Activated CD4-positive, alpha-beta T cell treated with anti-CD3 and anti-CD28 coated beads for 48 hours (primary cell): ENCODE results near the gene PRKCG.
"Not testable (repeated sequence)": the region's sequence is repeated elsewhere in the genome, so short reads cannot be mapped to it uniquely, and the experiment has no call there.

Experiments used
- DNase-seq: peaks from one replicate; pipeline ENCODE4 v3.0.0-alpha.2; 2020

PRKCG gene

DNA sequence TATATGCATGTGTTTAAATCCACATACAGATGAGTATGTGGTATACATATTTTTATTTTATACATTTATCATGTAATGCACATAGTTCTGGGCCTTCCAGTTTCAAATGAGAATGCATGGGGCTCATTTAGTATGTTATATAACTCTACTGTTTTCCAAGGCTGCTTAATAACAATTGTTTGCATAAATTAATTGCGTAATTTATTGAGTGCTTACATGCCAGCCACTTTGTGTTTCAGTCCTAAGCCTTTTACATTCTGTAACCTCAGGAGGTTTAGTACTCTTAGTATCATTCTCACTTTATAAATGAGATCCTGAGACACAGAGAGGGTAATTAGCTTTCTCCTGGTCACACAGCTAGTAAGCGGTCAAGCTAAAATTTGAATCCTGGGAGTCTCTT, 64.0 kb downstream of the PRKCG start:
- DNase-seq: no peak

DNA sequence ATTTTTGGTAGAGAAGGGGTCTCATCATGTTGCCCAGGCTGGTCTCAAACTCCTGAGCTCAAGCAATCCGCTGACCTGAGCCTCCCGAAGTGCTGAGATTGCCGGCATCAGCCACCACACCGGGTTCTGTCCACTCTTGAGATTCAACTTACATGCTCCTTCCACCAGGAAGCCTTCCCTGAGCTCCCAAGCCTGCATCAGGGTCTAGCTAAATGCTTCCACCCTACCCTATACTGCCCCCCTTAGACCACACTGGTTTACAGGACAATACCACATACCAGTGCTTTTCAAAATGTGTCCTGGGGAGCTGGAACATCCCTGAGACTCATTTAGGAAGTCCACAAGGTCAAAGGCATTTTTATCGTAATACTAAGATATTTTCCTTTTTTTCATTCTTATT, 65.6 kb downstream of the PRKCG start:
- no peak for DNase-seq

GRCh38 chr19:53948611-53949010, 66.6 kb downstream of the PRKCG start:
- DNase-seq: not testable (repeated sequence)

DNA sequence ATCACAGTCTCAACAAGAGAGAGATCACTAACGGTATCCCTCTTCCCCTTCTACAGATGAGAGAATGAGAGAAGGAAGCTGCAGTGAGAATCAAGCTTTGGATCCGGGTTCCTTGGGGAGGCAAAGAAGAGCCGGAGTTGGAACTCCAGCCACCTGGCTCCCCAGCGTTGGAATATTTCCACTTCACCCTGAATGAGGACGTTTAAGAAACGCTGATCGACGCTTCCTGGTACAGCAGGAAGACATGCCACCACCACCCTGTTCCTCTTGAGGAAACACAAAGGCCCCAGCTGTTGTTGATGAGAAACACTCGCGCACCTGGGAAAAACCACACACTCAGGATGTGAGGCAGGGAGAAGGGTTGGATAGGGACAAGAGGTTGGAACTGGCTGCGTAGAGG, 69.4 kb downstream of the PRKCG start:
- no peak for DNase-seq

DNA sequence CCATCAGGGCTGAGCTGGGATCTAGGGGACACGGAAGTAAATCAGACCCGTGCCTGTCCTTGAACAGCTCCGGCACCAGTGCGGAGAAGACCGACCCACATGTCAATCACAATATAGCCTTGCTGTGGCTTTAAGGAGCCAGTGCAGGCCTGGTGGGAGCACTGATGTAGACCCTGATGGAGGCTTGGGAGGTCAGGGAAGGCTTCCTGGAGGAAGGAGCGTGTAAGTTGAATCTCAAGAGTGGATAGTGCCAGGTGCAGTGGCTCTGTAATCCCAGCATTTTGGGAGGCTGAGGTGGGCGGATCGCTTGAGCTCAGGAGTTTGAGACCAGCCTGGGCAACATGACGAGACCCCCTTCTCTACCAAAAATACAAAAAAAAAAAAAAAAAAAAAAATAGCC, 70.0 kb downstream of the PRKCG start:
- DNase-seq: no peak

DNA sequence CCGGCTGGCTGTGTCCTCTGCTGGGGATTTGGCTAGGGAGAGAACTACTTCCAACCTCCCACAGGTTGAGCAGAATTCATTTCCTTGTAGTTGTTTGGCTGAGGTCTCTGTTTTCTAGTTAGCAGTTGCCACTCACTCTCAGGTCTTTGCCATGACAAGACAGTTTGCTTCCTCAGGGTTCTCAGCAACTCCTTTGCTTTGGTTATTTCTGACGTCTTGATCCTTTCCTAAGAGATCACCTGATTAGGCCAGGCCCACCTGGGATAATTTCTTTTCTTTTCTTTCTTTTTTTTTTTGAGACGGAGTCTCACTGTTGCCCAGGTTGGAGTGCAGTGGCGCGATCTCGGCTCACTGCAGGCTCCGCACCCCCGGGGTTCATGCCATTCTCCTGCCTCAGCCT, 71.4 kb downstream of the PRKCG start:
- no peak for DNase-seq
